ENCODE measurements around the gene IFNA7.

GRCh38 chr9:21244836-21245235 is 42.8 kb upstream of the IFNA7 start:
- TF ChIP-seq POLR2A (IDR thresholded peaks at IDR 0.05) (no peak), CTCF (IDR thresholded peaks at IDR 0.05) (no peak)
